SK-N-SH (cell line): ENCODE measurements around the gene HTR6. TPM values are rescaled to one million over a fixed set of nuclear protein-coding genes. Genes with fewer than 3 reads are reported as not detected.

Experiments used
- CTCF ChIA-PET: fragments of 300-600, 350-600 bp; formaldehyde crosslinking; extraction: SDS; loops from one replicate; lab custom pipeline; 2021; lab: Yijun Ruan, JAX
- POLR2A ChIA-PET: fragments of 350-600 bp; sonication (Branson Sonifier 250); formaldehyde crosslinking; extraction: SDS; loops from one replicate; lab custom pipeline; 2020; ENCODE audit warnings: antibody characterized with exemption, inconsistent platforms; lab: Yijun Ruan, JAX
- DNase-seq: peaks from one replicate; pipeline ENCODE4 v3.0.0; 2012
- H2AFZ ChIP-seq: fragments of 200-600 bp; sonication (generic); 2 replicates; pipeline ENCODE4 v1.8.1; 2016; ENCODE audit warnings: antibody characterized with exemption, mild to moderate bottlenecking, low read depth
- H3F3A ChIP-seq: fragments of 200-600 bp; sonication (generic); replicated peaks from 2 replicates; pipeline ENCODE3; 2016; ENCODE audit warnings: antibody characterized with exemption, mild to moderate bottlenecking; ENCODE audit not compliant: insufficient read depth
- H3K27ac ChIP-seq, 2 experiments: fragments of 200-500 bp in 1 of 2; fragments of 200-600 bp in 1 of 2; sonication (Bioruptor generic) in 1 of 2; sonication (generic), shearing (Covaris generic) in 1 of 2; 2 replicates each; pipeline versions ENCODE4 v1.5.1 to v1.6.1; 2014 to 2016; ENCODE audit warnings: low read depth in 2 of 2, inconsistent platforms in 1 of 2, low read length in 1 of 2, mild to moderate bottlenecking in 1 of 2, mixed read lengths in 1 of 2
- H3K27me3 ChIP-seq: fragments of 200-600 bp; sonication (generic), shearing (Covaris generic); 2 replicates; pipeline ENCODE4 v1.6.1; 2016; ENCODE audit warnings: mixed run types; ENCODE audit not compliant: insufficient read depth
- H3K36me3 ChIP-seq, 2 experiments: fragments of 200-500 bp in 1 of 2; fragments of 200-600 bp in 1 of 2; sonication (Bioruptor generic) in 1 of 2; sonication (generic) in 1 of 2; replicated peaks in 1 of 2; 2 replicates each; pipeline versions ENCODE3 to v1.5.1; 2014 to 2016; ENCODE audit warnings: low read length in 1 of 2, mild to moderate bottlenecking in 1 of 2; ENCODE audit not compliant: insufficient read depth in 2 of 2, control insufficient read depth in 1 of 2
- H3K4me1 ChIP-seq, 2 experiments: fragments of 200-500 bp in 1 of 2; fragments of 200-600 bp in 1 of 2; sonication (Bioruptor generic) in 1 of 2; sonication (generic), shearing (Covaris generic) in 1 of 2; 2 replicates each; pipeline versions ENCODE4 v1.5.1 to v1.6.1; 2014 to 2016; ENCODE audit warnings: low read depth in 1 of 2, low read length in 1 of 2, mixed run types in 1 of 2; ENCODE audit not compliant: insufficient read depth in 2 of 2, control insufficient read depth in 1 of 2
- H3K4me2 ChIP-seq: fragments of 200-600 bp; sonication (generic), shearing (Covaris generic); 2 replicates; pipeline ENCODE4 v1.6.1; 2017; ENCODE audit warnings: mixed run types
- H3K4me3 ChIP-seq, 2 experiments: fragments of 200-500 bp in 1 of 2; fragments of 200-600 bp in 1 of 2; sonication (Bioruptor generic) in 1 of 2; sonication (generic), shearing (Covaris generic) in 1 of 2; 2 replicates each; pipeline versions ENCODE4 v1.5.1 to v1.8.1; 2014 to 2016; ENCODE audit warnings: low read depth in 2 of 2, inconsistent platforms in 1 of 2, low read length in 1 of 2, mild to moderate bottlenecking in 1 of 2, mixed read lengths in 1 of 2, moderate library complexity in 1 of 2
- H3K79me2 ChIP-seq: fragments of 200-600 bp; sonication (generic); 2 replicates; pipeline ENCODE4 v1.8.1; 2017; ENCODE audit warnings: mild to moderate bottlenecking; ENCODE audit not compliant: insufficient read depth
- H3K9ac ChIP-seq: fragments of 200-600 bp; sonication (generic); 2 replicates; pipeline ENCODE4 v1.6.1; 2017; ENCODE audit warnings: mixed run types
- H3K9me2 ChIP-seq: fragments of 200-600 bp; sonication (generic); 2 replicates; pipeline ENCODE4 v1.6.1; 2017; ENCODE audit warnings: mixed run types
- H3K9me3 ChIP-seq: fragments of 200-600 bp; sonication (generic); 2 replicates; pipeline ENCODE4 v1.6.1; 2017; ENCODE audit warnings: mixed run types, mild to moderate bottlenecking, moderate library complexity
- H4K20me1 ChIP-seq: fragments of 200-600 bp; sonication (generic); 2 replicates; pipeline ENCODE4 v1.6.1; 2017; ENCODE audit warnings: mild to moderate bottlenecking, mixed run types; ENCODE audit not compliant: insufficient read depth
- CHD2 ChIP-seq: fragments of 150-350 bp; IDR thresholded peaks from 2 replicates; pipeline ENCODE4 v1.6.1; 2018; ENCODE audit warnings: low read length; ENCODE audit not compliant: partially characterized antibody
- ELF1 ChIP-seq: IDR thresholded peaks from 2 replicates; pipeline ENCODE4 v1.4.0; 2012
- EP300 ChIP-seq, 2 experiments: IDR thresholded peaks; 2 replicates each; pipeline versions ENCODE4 v1.4.0 to v1.6.1; 2012; ENCODE audit warnings: borderline replicate concordance in 1 of 2, low read depth in 1 of 2, low read length in 1 of 2
- EZH2phosphoT487 ChIP-seq: fragments of 200-600 bp; sonication (generic); IDR thresholded peaks from 2 replicates; pipeline ENCODE4 v1.6.1; 2017; ENCODE audit warnings: low read depth, mixed run types, mild to moderate bottlenecking, antibody characterized with exemption, moderate library complexity, borderline replicate concordance
- FOSL2 ChIP-seq: IDR thresholded peaks from 2 replicates; pipeline ENCODE4 v1.4.0; 2012; ENCODE audit warnings: low read depth, mild to moderate bottlenecking, moderate library complexity, borderline replicate concordance
- GABPA ChIP-seq: IDR thresholded peaks from 2 replicates; pipeline ENCODE4 v1.4.0; 2012; ENCODE audit warnings: low read depth, mild to moderate bottlenecking
- GATA2 ChIP-seq: sonication (generic); formaldehyde crosslinking; IDR thresholded peaks from 2 replicates; pipeline ENCODE4 v1.5.0; 2020; ENCODE audit warnings: mild to moderate bottlenecking, missing genetic modification reagents
- JUND ChIP-seq: IDR thresholded peaks from 2 replicates; pipeline ENCODE4 v1.4.0; 2012
- NFIC ChIP-seq: IDR thresholded peaks from 2 replicates; pipeline ENCODE4 v1.4.0; 2012; ENCODE audit warnings: borderline replicate concordance
- NRF1 ChIP-seq: IDR thresholded peaks from 2 replicates; pipeline ENCODE4 v1.6.1; 2012; ENCODE audit warnings: low read depth, mild to moderate bottlenecking, low read length
- RAD21 ChIP-seq: IDR thresholded peaks from 2 replicates; pipeline ENCODE4 v1.6.1; 2012; ENCODE audit warnings: mild to moderate bottlenecking, low read length
- RCOR1 ChIP-seq: fragments of 150-350 bp; IDR thresholded peaks from 2 replicates; pipeline ENCODE4 v1.6.1; 2017; ENCODE audit warnings: antibody characterized with exemption, low read length
- RFX5 ChIP-seq: IDR thresholded peaks from 2 replicates; pipeline ENCODE4 v1.6.1; 2012; ENCODE audit warnings: mild to moderate bottlenecking, improper control_type of control experiment, low read length
- RXRA ChIP-seq: IDR thresholded peaks from 2 replicates; pipeline ENCODE4 v1.4.0; 2012; ENCODE audit warnings: low read depth, mild to moderate bottlenecking, borderline replicate concordance
- SIN3A ChIP-seq: IDR thresholded peaks from 2 replicates; pipeline ENCODE4 v1.6.1; 2012; ENCODE audit warnings: low read depth, mild to moderate bottlenecking, low read length, moderate library complexity, borderline replicate concordance
- SMC3 ChIP-seq: IDR thresholded peaks from 2 replicates; pipeline ENCODE4 v1.6.1; 2012; ENCODE audit warnings: low read depth, low read length, improper control_type of control experiment
- TCF12 ChIP-seq: IDR thresholded peaks from 2 replicates; pipeline ENCODE4 v1.4.0; 2012
- TEAD4 ChIP-seq: IDR thresholded peaks from 2 replicates; pipeline ENCODE4 v1.4.0; 2012; ENCODE audit warnings: mild to moderate bottlenecking, borderline replicate concordance; ENCODE audit not compliant: insufficient read depth
- WGBS: methylation state at CpG from one replicate; pipeline ENCODE4 v1.1.6; 2017; ENCODE audit warnings: low lambda C conversion rate; 5-methylcytosine and 5-hydroxymethylcytosine counted together
- polyA plus RNA-seq, 3 experiments: library from polyadenylated mRNA; depleted of rRNA; stranded (reverse); fragments of >200 nt; gene quantifications; 2 replicates each; pipeline ENCODE4 v1.2.3, GENCODE V29; 2012
- TF ChIP-seq, protein P1 (sequence below): fragments of 200-600 bp; sonication (generic); IDR thresholded peaks from 2 replicates; pipeline ENCODE4 v1.6.1; 2017; ENCODE audit warnings: antibody characterized with exemption, mild to moderate bottlenecking, moderate library complexity
- TF ChIP-seq, protein P2 (sequence below): fragments of 150-350 bp; IDR thresholded peaks from 2 replicates; pipeline ENCODE4 v1.6.1; 2016; ENCODE audit warnings: mild to moderate bottlenecking, low read depth, low read length
- TF ChIP-seq, protein P3 (sequence below): IDR thresholded peaks from 2 replicates; pipeline ENCODE4; 2012

The HTR6 gene
- polyA plus RNA-seq, 1 of the 3 experiments (the other 2 are of a cell fraction), result 0.05 TPM

DNA sequence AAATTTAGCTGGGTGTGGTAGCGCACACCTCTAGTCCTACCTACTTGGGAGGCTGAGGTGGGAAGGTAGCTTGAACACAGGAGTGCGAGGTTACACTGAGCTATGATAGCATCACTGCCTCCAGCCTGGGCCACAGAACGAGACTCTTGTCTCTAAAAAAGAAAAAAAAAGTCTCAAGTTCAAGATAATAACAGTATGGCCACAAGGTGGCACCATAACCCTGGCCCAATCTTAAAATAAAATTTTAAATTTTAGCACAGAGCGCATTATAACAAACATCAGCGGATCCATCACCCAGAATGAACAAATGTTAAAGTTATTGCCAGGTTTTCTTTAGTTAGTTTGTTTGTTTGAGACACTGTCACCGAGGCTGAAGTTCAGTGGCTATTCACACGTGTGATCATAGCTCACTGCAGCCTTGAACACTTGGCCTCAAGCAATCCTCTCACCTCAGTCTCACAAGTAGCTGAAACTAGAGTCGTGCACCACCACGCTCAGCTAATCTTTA is 2.9 kb upstream of the HTR6 start:
- TF ChIP-seq, protein P1, sequence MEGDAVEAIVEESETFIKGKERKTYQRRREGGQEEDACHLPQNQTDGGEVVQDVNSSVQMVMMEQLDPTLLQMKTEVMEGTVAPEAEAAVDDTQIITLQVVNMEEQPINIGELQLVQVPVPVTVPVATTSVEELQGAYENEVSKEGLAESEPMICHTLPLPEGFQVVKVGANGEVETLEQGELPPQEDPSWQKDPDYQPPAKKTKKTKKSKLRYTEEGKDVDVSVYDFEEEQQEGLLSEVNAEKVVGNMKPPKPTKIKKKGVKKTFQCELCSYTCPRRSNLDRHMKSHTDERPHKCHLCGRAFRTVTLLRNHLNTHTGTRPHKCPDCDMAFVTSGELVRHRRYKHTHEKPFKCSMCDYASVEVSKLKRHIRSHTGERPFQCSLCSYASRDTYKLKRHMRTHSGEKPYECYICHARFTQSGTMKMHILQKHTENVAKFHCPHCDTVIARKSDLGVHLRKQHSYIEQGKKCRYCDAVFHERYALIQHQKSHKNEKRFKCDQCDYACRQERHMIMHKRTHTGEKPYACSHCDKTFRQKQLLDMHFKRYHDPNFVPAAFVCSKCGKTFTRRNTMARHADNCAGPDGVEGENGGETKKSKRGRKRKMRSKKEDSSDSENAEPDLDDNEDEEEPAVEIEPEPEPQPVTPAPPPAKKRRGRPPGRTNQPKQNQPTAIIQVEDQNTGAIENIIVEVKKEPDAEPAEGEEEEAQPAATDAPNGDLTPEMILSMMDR, result peak; percentile 83
- peak; percentile 75 for TF ChIP-seq RAD21
- peak; percentile 28; the same call in 1 of the 2 replicates for TF ChIP-seq SMC3
- no peak for TF ChIP-seq SIN3A
- TF ChIP-seq, all 33 proteins: peak for 3
- CTCF ChIA-PET, result interaction anchor here (0.5 to 33.1 kb wide), 61 partner anchors 8 to 647 kb away, joined by 3 to 553 read pairs (median 4); partner anchors contain the start of genes EMC1, MRTO4, OTUD3 and RNF186
- no peaks in the 10 kb centered on the region for H4K20me1 ChIP-seq
- WGBS, result 7% methylated on average over 9 of the region's 9 CpGs
- H3K27me3 ChIP-seq, result no peaks in the 10 kb centered on the region; the same call in 1 of the 2 replicates
- POLR2A ChIA-PET, result interaction anchor here (1.8 kb wide), 1 partner anchor 43 kb away, joined by 7 read pairs; no protein-coding TSS in a partner anchor
- H3K4me1 ChIP-seq, result peaks cover 0 to 6% of the 10 kb centered on the region in 2 experiments; a peak in 1 of 4 replicates
- no peak overlapping the region for H3K27ac ChIP-seq
- no peak for DNase-seq
- no peaks in the 10 kb centered on the region for H3K36me3 ChIP-seq
- no peaks in the 10 kb centered on the region for H3K79me2 ChIP-seq
- H2AFZ ChIP-seq, result no peak overlapping the region
- H3K9ac ChIP-seq, result no peak overlapping the region
- H3K9me3 ChIP-seq, result no peaks in the 10 kb centered on the region
- H3K4me3 ChIP-seq, result no peak overlapping the region
- H3K9me2 ChIP-seq, result no peaks in the 10 kb centered on the region
- no peak overlapping the region for H3K4me2 ChIP-seq
- no peaks in the 10 kb centered on the region for H3F3A ChIP-seq

DNA sequence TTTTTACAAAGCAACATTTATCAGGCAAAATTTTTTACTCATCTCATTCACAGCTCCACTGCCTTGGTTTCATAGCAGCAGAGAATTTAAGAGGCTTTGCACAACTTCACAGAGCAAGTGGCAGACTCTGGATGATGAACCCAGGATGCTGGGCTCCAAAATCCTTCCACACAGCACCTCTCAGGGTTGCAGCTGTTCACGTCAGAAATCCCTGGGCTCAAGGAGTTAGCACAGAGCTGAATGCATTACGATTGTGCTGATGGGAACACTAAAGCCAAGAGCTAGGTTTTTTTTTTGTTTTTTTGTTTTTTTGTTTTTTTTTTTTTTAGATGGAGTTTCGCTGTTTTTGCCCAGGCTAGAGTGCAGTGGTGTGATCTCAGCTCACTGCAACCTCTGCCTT is 2.4 kb upstream of the HTR6 start:
- H3F3A ChIP-seq, result no peaks in the 10 kb centered on the region
- no peaks in the 10 kb centered on the region; the same call in 1 of the 2 replicates for H3K27me3 ChIP-seq
- no peak overlapping the region for H2AFZ ChIP-seq
- ChIA-PET POLR2A (interaction anchor here (1.8 kb wide), 1 partner anchor 42 kb away, joined by 7 read pairs; no protein-coding TSS in a partner anchor), CTCF (interaction anchor here (0.6 to 33.1 kb wide), 55 partner anchors 9 to 411 kb away, joined by 3 to 553 read pairs (median 4); partner anchors contain the start of genes EMC1, MRTO4, OTUD3 and RNF186)
- WGBS, result 75% methylated on average over 3 of the region's 3 CpGs
- no peak overlapping the region for H3K4me2 ChIP-seq
- no peaks in the 10 kb centered on the region for H3K9me2 ChIP-seq
- H3K4me3 ChIP-seq, result no peak overlapping the region
- TF ChIP-seq EZH2phosphoT487 (no peak), NFIC (no peak), TCF12 (no peak), RCOR1 (no peak), FOSL2 (no peak), RXRA (no peak), JUND (no peak), NRF1 (no peak), GATA2 (no peak), RFX5 (no peak), ELF1 (no peak), GABPA (no peak), EP300 (IDR thresholded peaks at IDR 0.05; ENCODE audit: borderline replicate concordance in 1 of 2, low read depth in 1 of 2, low read length in 1 of 2) (no peak), CHD2 (no peak), TEAD4 (no peak), SMC3 (no peak), SIN3A (no peak)
- TF ChIP-seq, protein P2, sequence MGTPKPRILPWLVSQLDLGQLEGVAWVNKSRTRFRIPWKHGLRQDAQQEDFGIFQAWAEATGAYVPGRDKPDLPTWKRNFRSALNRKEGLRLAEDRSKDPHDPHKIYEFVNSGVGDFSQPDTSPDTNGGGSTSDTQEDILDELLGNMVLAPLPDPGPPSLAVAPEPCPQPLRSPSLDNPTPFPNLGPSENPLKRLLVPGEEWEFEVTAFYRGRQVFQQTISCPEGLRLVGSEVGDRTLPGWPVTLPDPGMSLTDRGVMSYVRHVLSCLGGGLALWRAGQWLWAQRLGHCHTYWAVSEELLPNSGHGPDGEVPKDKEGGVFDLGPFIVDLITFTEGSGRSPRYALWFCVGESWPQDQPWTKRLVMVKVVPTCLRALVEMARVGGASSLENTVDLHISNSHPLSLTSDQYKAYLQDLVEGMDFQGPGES, result no peak
- TF ChIP-seq, protein P3, sequence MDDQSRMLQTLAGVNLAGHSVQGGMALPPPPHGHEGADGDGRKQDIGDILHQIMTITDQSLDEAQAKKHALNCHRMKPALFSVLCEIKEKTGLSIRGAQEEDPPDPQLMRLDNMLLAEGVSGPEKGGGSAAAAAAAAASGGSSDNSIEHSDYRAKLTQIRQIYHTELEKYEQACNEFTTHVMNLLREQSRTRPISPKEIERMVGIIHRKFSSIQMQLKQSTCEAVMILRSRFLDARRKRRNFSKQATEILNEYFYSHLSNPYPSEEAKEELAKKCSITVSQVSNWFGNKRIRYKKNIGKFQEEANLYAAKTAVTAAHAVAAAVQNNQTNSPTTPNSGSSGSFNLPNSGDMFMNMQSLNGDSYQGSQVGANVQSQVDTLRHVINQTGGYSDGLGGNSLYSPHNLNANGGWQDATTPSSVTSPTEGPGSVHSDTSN, result no peak
- TF ChIP-seq, protein P1, result no peak
- H3K27ac ChIP-seq, result no peak overlapping the region
- no peaks in the 10 kb centered on the region for H4K20me1 ChIP-seq
- no peak for DNase-seq
- H3K36me3 ChIP-seq, result no peaks in the 10 kb centered on the region
- H3K9me3 ChIP-seq, result no peaks in the 10 kb centered on the region
- H3K79me2 ChIP-seq, result no peaks in the 10 kb centered on the region
- H3K9ac ChIP-seq, result no peak overlapping the region
- H3K4me1 ChIP-seq, result peaks cover 0 to 6% of the 10 kb centered on the region in 2 experiments; a peak in 1 of 4 replicates
